GM23248 (cell line): ENCODE measurements around the gene DAB1.

ENCODE experiments used
- EZH2 ChIP-seq: fragments of 200-600 bp; sonication (generic); IDR thresholded peaks from 2 replicates; pipeline ENCODE4 v1.6.1; 2018; ENCODE audit warnings: antibody characterized with exemption, mild to moderate bottlenecking; ENCODE audit not compliant: insufficient read depth, poor library complexity, severe bottlenecking
- EZH2phosphoT487 ChIP-seq: fragments of 200-600 bp; sonication (generic); IDR thresholded peaks from 2 replicates; pipeline ENCODE4 v1.6.1; 2018; ENCODE audit warnings: antibody characterized with exemption, moderate library complexity, mild to moderate bottlenecking, low read depth; ENCODE audit not compliant: insufficient read depth

GRCh38 chr1:57362480-57362879 is 61.4 kb downstream of the DAB1 start:
- TF ChIP-seq EZH2 (no peak), EZH2phosphoT487 (no peak)
